Right renal cortex interstitium (tissue), 3 donors: Measurements from ENCODE around the gene BLOC1S1. TPM values are rescaled to one million over a fixed set of nuclear protein-coding genes. Genes with fewer than 3 reads are reported as not detected.
"Not testable (repeated sequence)": the region's sequence is repeated elsewhere in the genome, so short reads cannot be mapped to it uniquely, and the experiment has no call there.

Experiments used
- DNase-seq, 3 donors: peaks; one replicate each; pipeline ENCODE4 v3.0.0-alpha.2; 2013; ENCODE audit warnings: low read depth in 3 of 3, low spot score in 2 of 3
- polyA plus RNA-seq, 3 donors: library from polyadenylated mRNA; unstranded; fragments of 120-200 nt; gene quantifications; one replicate each; pipeline ENCODE4 v1.2.1, GENCODE V29; 2013; ENCODE audit not compliant: insufficient read length in 3 of 3

BLOC1S1 gene
- polyA plus RNA-seq, 3 donors = 114 to 135 (median 133) TPM

- no peak for DNase-seq
Measured at GRCh38 chr12:55741931-55742680, 26.3 kb downstream of the BLOC1S1 start.

GRCh38 chr12:55742719-55743405 lies 27.0 kb downstream of the BLOC1S1 start, which contains the start of gene GDF11:
Gene GDF11, plus strand, starts transcription at chr12:55743122. Its CDS starts 195 bp downstream, at chr12:55743317.
- DNase-seq = peak in 1 of 3 donors; percentile 79

GRCh38 chr12:55743406-55744339 lies 27.8 kb downstream of the BLOC1S1 start:
- DNase-seq = no peak

DNA sequence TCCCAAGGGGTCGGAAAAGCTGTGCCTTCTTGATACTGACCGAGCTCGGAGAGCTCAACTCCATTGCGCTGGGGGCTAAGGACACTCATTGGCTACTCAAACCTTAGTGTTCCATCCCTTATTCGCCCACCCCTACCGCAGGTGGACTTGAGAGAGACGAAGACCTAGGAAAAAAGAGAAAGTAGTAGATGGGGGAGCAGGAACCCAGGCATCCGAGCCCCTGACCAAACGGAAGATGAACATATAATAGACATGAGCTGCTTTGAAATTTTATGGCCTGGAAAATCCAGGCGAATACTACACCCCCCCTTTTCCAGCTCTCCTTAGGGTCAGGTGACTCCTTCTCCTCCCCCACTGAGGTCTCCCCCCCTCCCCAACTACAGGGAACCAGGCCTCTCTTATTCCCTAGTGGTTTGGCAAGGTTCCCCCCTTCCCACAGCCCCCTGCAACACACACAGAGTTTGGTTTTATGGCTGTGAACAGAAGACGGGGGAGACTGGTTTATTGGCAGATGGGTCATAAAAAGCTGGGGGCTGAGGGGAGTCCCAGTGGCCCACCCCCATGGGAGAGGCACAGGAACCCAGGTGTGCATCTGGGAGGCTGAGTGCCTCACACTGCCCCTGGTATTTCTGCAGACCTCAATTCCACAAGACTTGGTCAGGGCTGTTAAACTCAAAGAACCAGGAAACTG lies 28.6 kb downstream of the BLOC1S1 start:
- DNase-seq = no peak

- DNase-seq = peak in 1 of 3 donors; percentile 72
Measured at GRCh38 chr12:55745361-55746173, 29.7 kb downstream of the BLOC1S1 start.

DNA sequence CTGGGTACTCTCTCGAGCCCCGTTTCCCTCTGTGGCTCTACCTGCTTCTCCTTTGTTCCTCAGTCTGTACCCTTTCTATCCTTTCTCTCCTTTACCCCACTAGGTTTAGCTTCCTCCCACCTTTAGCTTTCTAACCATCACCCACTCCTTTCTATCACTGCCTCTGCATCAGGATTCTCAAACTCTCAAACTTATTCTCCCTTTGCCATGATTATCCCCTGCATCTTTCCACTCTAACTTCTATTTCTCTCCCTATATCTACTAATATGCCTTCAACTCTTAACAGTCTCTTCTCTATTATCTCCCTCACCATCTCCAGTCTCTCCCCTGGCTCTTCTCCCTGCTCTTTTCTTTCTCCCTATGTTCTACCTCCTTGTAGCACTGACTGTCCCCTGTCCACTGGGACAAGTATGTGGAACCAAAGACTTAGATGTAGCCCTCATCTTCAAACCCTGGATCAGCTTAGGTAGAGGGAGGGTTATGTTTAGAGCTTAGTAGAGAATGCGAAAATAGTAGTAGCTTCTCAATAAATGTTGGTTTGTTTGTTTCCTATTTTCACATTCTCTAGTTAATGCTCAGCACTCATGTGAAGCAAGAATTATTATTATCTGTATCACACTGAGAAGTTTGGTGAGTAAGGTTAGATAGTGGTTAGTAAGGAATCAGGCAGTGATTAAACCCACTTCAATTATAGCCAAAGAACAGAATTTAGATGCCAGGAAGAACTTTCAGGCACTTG lies 30.5 kb downstream of the BLOC1S1 start:
- no peak for DNase-seq

DNA sequence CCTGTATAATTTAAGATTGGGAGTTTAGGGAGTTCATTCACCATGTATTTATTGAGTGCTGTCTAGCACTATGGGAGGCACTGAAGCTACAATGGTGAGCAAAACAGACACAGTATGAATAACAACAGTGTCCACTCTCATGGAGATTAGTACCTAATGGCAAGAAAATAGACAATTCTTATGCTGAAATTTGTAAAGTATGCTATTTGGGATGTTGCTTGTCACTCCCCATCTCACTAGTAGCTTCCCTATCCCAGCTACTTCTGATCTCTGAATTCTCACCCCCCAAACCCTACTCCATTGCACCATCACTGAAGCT lies 31.0 kb downstream of the BLOC1S1 start:
- DNase-seq = no peak

GRCh38 chr12:55748230-55748993 lies 32.6 kb downstream of the BLOC1S1 start:
- DNase-seq = no peak

- no peak for DNase-seq
Measured at GRCh38 chr12:55755246-55755645, 39.4 kb downstream of the BLOC1S1 start.

DNA sequence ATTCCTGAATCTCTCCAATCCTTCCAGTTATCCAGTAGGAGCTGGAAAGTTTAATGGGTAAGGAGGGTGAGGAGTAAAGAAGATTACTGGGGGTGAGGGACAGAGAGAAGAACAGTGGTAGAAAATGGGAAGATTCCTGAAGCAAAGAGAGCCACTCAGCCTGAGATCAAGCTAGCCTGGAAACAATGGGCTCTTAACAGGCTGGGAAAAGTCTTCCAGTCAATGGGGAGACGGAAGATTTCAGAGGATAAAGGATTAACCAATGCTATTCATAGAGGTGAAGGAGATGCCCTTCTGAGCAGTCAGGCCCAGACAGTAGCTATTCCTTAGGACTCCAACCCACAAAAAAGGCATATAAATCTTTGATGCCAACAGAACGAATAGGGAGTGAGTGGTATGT lies 41.9 kb downstream of the BLOC1S1 start:
- no peak for DNase-seq

- DNase-seq = not testable (repeated sequence)
Measured at GRCh38 chr12:55758575-55758974, 42.7 kb downstream of the BLOC1S1 start.

GRCh38 chr12:55760663-55761062 lies 44.8 kb downstream of the BLOC1S1 start:
- DNase-seq = no peak

DNA sequence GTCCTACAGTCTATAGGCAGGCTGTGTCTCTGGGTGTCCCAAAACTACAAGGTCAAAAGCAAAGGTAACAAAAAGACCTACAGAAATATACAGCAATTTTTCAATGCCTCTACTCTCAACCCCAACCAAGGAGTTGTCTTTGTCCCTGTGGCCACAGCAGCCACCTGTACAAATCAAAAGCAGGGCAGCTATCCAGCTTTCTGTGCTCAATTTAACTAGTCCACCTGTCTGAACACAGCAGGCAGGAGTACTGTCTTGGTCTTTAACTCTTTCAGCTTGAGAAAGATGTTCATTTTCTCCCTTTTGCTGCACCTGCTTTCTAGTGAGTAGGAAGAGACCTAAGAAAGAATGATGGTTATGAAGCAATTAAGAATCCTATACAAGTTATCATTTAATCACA lies 46.8 kb downstream of the BLOC1S1 start:
- no peak for DNase-seq

GRCh38 chr12:55765736-55766290 lies 50.0 kb downstream of the BLOC1S1 start:
- no peak for DNase-seq

DNA sequence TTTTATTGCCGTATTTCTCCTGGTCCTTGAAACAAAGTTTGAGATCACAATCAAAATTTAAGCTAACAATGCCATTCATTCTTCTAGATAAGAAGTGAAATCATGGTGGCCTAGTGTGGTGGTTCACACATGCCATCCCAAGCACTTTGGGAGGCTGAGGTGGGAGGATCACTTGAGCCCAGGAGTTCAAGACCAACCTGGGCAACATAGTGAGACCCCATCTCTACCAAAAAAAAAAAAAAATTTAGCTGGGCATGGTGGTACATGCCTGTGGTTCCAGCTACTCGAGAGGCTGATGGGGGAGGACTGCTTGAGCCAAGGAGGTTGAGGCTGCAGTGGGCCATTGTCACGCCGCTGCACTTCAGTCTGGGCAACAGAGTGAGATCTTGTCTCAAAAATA lies 51.3 kb downstream of the BLOC1S1 start:
- DNase-seq = no peak
